SK-N-DZ (cell line): ENCODE results near the gene BTBD9.
"Not testable (repeated sequence)": the region's sequence is repeated elsewhere in the genome, so short reads cannot be mapped to it uniquely, and the experiment has no call there.

Source experiments
- DNase-seq: peaks from one replicate; pipeline ENCODE4 v3.0.0-alpha.2; 2015; ENCODE audit warnings: low spot score

The BTBD9 gene

DNA sequence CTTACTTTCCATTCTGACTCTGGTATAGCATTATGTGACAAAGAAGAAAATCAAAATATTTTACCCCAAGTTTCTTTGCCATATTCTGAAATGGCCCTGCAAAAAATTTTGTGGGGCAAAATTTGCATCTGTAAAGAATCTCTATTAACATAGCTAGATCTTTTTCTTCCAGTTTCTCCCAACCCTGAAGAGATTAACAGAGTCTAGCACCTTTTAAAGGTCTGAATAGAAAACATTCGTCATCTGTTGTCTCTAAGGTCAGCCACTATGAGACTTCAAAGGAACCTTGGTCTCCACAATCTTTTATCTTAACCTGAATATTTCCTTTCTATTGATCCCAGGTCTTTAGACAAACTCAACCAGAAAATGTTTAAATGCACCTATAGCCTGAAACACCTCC lies 205.7 kb downstream of the BTBD9 start:
- no peak for DNase-seq

DNA sequence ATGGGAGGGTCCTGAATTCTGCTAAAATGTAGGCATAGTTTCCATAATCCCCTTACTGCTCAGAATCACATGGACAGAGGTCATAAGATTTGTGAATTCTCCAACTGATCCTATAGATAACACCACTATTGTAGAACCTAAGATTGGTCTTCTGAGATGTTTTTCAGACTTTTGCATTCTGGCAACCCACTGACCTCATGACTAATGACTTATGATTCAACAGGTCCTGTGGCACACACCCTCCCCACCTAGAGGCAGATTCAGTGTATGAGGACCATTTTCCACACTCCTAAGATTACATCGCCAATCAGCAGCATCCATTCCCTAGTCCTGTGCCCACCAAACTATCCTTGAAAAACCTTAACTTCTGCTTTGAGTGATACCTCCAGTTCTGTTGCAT lies 207.2 kb downstream of the BTBD9 start:
- DNase-seq = no peak

GRCh38 chr6:38432079-38432478 lies 207.7 kb downstream of the BTBD9 start:
- DNase-seq = no peak

- no peak for DNase-seq
These were observed 210.2 kb downstream of the BTBD9 start for GRCh38 chr6:38429546-38429945.

DNA sequence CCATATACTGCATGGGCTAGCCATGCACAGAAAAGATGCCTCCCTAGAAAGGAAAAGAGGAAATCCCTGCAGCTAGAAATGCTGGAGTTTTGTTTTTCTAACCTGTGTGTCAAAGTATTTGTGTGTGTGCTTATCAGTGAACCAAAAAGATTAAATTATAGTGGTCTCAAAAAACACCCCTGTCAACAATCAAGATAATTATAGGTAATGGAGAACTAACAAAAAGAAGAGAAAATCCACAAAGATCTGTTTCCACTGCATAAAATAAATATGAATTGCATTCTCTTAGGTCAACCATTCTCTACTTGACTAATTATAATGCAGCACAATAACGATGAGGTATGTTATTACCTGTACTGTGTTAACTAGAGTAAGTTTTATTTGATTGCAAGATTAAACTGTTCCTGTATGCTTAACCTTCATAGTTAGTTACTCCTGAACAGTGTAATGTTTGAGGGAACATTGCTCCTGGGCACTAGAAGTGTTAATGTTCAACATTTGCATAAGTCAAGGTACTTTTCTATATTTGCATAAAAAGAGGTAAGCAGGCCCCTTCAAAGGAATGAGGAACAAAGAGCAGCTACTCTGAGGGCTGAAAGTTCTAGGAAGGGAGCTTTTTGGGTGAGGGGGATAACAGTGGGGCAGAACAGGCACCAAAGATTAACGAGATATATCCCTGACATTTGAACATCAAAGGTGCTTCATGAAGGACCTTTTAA lies 212.1 kb downstream of the BTBD9 start:
- no peak for DNase-seq

GRCh38 chr6:38425788-38426488 lies 213.8 kb downstream of the BTBD9 start:
- DNase-seq = not testable (repeated sequence)

GRCh38 chr6:38423746-38424145 lies 216.0 kb downstream of the BTBD9 start:
- no peak for DNase-seq

DNA sequence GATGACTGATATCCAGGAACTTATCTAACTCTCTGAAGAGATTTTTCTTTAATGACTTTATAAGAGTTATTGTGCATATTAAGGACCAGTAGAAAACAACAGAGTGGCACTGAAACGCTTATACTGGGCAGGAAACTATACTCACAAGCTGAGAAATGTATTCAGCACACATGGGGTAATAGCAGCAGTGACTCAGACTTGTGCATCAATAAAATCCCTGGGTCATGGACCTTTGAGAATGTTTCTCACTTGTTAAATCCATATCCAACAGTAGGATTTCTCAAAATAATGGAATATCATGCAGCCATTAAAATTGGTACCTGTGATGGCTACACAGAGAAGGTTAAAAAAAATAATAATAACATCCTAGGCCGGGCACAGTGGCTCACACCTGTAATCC lies 219.5 kb downstream of the BTBD9 start:
- no peak for DNase-seq

DNA sequence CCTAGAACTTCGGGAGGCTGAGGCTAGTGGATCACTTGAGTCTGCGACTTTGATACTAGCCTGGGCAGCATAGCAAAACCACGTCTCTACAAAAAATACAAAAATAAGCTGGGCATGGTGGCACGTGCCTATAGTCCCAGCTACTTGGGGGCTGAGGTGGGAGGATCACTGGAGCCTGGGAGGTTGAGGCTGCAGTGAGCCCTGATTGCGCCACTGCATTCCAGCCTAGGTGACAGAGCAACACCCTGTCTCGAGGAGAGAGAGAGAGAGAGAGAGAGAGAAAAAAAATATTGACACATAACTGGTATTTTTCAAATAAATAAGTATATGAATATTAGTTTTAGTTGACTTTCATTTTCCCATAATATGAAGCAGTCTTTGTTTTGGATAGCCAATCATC lies 222.2 kb downstream of the BTBD9 start:
- DNase-seq = no peak

- DNase-seq = no peak
These were observed 224.3 kb downstream of the BTBD9 start for GRCh38 chr6:38415231-38416005.

DNA sequence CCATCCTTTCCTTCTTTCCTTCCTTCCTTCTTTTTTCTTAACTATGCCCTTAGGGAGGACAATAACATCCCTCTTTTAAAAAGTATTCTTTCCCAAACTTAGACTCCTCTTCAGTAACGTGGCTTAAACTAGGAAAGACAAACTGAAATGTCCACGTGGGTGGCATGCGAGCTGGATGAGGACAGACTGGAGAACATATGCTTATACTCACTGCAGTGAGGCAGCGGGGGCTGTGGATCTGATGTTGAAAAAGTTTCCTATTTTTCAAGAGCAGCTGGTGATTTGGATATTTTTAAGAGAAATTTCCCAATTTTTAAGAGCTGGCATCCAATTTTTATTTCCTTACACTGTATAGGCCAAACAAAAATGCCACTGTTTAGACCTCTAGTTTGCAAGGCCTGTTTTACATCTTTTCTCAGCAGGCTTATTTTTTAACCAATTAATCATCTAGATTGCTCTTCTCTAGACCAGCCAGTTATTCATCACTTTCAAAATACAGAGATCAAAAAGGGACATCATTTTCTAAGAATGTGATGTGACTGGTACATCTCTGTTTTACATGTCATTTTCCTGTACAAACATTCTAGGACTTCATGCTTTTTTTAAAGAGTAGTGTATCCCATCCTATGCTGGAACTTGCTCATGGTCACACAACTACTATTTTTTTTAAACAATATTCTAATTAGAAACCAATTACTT lies 226.5 kb downstream of the BTBD9 start:
- DNase-seq = no peak

DNA sequence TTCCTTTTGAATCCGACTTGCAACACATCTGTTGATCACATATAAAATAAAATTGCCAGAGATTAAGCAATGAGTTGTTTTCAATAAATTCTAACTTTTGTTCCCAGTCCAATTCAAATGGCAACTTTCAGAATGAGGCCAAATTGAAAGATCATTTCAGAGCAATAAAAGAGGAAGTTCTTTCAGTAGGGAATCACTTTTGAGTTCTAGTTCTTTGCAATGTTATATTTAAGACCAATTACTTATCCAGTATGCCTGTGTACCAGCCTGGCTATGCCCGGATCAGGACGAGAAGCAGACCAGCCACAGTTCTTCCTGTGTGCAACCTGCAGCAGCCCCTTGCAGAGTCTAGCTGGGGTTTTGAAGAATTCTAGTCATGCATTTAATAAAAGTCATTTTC lies 232.5 kb downstream of the BTBD9 start:
- DNase-seq = no peak

DNA sequence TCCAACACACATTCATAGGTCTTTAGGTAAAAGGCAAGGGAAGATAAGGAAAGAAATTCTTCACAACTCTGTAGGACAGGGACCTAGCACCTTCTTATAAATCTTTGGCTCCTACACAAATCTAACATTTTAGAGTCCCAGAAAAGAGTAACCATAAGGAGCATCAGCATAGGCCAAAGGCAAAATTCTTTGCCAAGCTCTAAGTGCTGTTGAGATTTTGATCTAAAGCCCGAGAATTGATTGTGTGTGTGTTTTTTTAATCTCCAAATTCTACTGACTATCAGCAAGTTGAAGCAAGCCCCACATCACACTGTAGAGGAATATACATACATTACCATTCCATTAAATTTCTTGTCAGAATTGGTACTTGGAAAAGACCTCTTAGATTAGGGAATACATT lies 233.6 kb downstream of the BTBD9 start:
- DNase-seq = no peak

DNA sequence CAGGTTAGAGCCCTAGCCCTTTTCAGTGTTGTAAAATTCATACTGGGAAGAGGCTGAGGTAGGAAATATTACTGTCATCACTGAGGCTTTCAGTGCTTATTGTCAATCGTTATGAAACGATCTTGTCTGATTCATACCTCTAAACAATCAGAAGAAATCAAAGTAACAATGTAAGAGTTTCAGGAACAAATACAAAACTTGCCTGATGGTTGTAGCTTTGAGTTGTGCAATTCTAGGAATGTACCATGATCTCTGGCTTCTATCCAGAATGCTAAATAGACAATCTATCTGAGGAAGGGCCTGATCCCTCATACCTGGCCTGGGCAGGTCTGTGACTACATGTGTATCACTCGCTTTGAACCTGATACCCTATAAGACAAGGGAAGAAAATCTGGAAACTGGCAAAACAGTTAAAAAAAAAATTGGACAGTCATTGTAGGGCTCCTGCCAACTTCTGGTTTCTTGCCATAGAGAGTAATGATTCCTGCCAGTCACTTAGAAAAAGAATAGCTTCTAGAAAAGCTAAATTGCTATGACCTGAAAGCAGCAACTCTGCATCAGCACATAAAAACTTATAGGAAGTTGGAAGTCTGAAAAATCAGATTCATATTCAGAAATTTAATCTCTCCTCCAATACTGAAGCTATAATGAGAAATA lies 234.7 kb downstream of the BTBD9 start:
- DNase-seq = no peak

- DNase-seq = no peak
These were observed 235.4 kb downstream of the BTBD9 start for GRCh38 chr6:38404355-38404754.

DNA sequence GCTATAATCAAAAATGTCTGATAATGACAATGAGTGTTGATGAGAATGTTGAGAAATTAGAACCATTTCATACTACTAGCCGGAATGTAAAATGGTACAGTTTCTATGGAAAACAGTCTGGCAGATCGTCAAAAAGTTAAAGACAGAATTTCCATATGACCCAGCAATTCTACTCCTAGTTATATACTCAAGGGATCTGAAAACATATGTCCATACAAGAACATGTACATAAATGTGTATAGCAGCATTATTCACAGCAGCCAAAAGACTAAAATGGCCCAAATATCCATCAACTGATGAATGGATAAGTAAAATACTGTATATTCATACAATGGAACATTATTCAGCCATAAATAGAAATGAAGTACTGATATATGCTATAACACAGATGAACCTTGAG lies 236.2 kb downstream of the BTBD9 start:
- no peak for DNase-seq

GRCh38 chr6:38400764-38401163 lies 239.0 kb downstream of the BTBD9 start:
- DNase-seq = no peak

DNA sequence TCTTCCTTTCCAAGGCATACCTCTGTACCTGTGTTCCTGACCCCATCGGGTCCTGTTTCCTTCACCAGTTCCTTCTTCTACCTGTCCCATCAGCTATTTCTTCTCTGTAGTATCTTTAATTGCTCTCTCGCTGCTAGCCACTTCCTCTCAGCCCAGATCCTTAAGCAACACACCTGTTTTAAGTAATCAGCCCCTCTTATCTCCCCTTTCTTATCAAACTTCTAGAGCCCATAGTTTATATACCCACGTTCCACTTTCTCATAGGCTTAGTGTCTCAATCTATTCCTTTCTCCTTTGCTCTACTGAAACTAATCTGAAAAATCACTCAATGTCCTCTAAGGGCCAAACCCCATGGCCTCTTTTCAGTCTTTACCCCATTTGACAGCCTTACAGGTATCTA lies 239.6 kb downstream of the BTBD9 start:
- DNase-seq = no peak

DNA sequence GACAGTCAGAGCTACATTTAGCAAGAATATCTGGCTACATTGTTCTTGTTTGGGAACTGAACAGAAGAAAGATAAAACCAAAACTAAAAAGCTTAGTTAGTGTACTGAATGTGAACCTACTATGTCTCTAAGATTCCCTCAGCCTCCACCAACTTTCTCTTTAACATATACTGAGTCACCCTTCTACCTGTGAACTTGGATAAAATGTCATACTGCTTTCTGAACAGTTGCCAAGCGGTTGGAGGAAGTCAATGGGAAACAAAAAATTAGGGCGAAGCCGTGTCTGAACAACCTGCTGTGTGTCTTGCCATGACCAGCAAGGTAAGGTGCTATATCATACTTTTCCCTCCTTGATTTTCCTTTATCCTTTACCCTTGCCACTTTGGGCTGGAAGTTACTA lies 243.5 kb downstream of the BTBD9 start:
- no peak for DNase-seq

DNA sequence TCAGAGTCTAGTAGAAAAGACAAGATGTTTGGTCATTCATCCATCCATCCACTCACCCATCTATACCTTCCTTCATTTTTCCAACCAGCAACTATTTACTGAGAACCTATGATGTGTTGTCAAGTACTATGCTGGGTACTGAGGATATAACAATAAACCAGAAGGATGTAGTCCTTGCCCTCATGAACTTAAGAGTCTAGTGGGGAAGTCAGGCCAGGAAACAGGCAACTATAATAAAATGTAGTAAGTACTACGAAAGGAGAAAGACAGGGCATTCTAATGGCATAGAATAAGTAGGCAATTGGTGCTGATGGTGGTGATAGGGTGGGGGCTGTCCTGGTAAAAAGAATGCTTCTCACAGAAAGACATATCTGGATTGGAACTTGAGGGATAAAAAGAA lies 245.7 kb downstream of the BTBD9 start:
- DNase-seq = no peak
